CD4-positive, alpha-beta T cell treated with Interferon alpha-2 for 1 hour (primary cell): ENCODE data around the gene PRMT1.
"Not testable (repeated sequence)": the region's sequence is repeated elsewhere in the genome, so short reads cannot be mapped to it uniquely, and the experiment has no call there.

ENCODE experiments used
- DNase-seq, 2 donors: peaks; one replicate each; pipeline ENCODE4 v3.0.0-alpha.2; 2020 to 2022

The PRMT1 gene

GRCh38 chr19:49677231-49677900 lies at the start of gene PRMT1:
Gene PRMT1 (plus strand): TSS chr19:49677271. CDS start chr19:49677281, 10 bp downstream.
- peak; percentile 44 to 61 for DNase-seq

- no peak for DNase-seq
Measured at GRCh38 chr19:49629659-49630058, 47.4 kb upstream of the PRMT1 start.

- DNase-seq, result no peak
Measured at GRCh38 chr19:49631014-49631588, 46.0 kb upstream of the PRMT1 start.

GRCh38 chr19:49631610-49632192 lies 45.4 kb upstream of the PRMT1 start:
- no peak for DNase-seq

GRCh38 chr19:49632576-49632975 lies 44.5 kb upstream of the PRMT1 start:
- no peak for DNase-seq

GRCh38 chr19:49633273-49633672 lies 43.8 kb upstream of the PRMT1 start:
- not testable (repeated sequence) for DNase-seq

GRCh38 chr19:49635530-49636232 lies 41.4 kb upstream of the PRMT1 start:
- no peak for DNase-seq

GRCh38 chr19:49636233-49636932 lies 40.7 kb upstream of the PRMT1 start:
- DNase-seq, result no peak

GRCh38 chr19:49637821-49638738 lies 39.0 kb upstream of the PRMT1 start:
- no peak for DNase-seq

GRCh38 chr19:49639401-49640112 lies 37.5 kb upstream of the PRMT1 start:
- DNase-seq, result no peak

- DNase-seq, result peak; percentile 100
Measured at GRCh38 chr19:49640113-49640898, 36.8 kb upstream of the PRMT1 start, which contains the start of gene RRAS. Gene RRAS (minus strand): TSS chr19:49640143. CDS start chr19:49640098, 45 bp downstream.

GRCh38 chr19:49641688-49642491 lies 35.2 kb upstream of the PRMT1 start, which contains the start of gene SCAF1:
Gene SCAF1 (plus strand): TSS chr19:49642209. CDS start chr19:49645027, 2,818 bp downstream.
- peak; percentile 100 for DNase-seq

GRCh38 chr19:49642492-49643035 lies 34.5 kb upstream of the PRMT1 start:
- DNase-seq, result no peak

GRCh38 chr19:49643466-49643865 lies 33.6 kb upstream of the PRMT1 start:
- DNase-seq, result no peak

- DNase-seq, result no peak
Measured at GRCh38 chr19:49645592-49645991, 31.5 kb upstream of the PRMT1 start.

- no peak for DNase-seq
Measured at GRCh38 chr19:49645995-49646394, 31.1 kb upstream of the PRMT1 start.

- no peak for DNase-seq
Measured at GRCh38 chr19:49646586-49646985, 30.5 kb upstream of the PRMT1 start.

GRCh38 chr19:49651029-49651819 lies 25.8 kb upstream of the PRMT1 start:
- no peak for DNase-seq
